HG03103 (cell line): Measurements from ENCODE around the gene MRTFB.
"Not testable (repeated sequence)": the region's sequence is repeated elsewhere in the genome, so short reads cannot be mapped to it uniquely, and the experiment has no call there.

Experiments used
- ATAC-seq: cut with Tn5 transposase; IDR thresholded peaks from one replicate; pipeline ENCODE4 v1.9.1; 2021; ENCODE audit warnings: low read depth; ENCODE audit not compliant: unreplicated experiment

MRTFB gene

GRCh38 chr16:14101415-14101814 is 30.3 kb downstream of the MRTFB start:
- no peak for ATAC-seq

GRCh38 chr16:14102925-14103720 is 32.0 kb downstream of the MRTFB start:
- ATAC-seq, result no peak

GRCh38 chr16:14104066-14104465 is 32.9 kb downstream of the MRTFB start:
- ATAC-seq, result no peak

- no peak for ATAC-seq
These were observed 34.7 kb downstream of the MRTFB start for GRCh38 chr16:14105760-14106375.

- ATAC-seq, result no peak
These were observed 35.3 kb downstream of the MRTFB start for GRCh38 chr16:14106457-14106856.

- no peak for ATAC-seq
These were observed 35.8 kb downstream of the MRTFB start for GRCh38 chr16:14106961-14107360.

GRCh38 chr16:14109077-14109775 is 38.1 kb downstream of the MRTFB start:
- ATAC-seq, result no peak

GRCh38 chr16:14109782-14110727 is 38.9 kb downstream of the MRTFB start:
- ATAC-seq, result no peak

- ATAC-seq, result no peak
These were observed 39.7 kb downstream of the MRTFB start for GRCh38 chr16:14110728-14111251.

- ATAC-seq, result no peak
These were observed 40.8 kb downstream of the MRTFB start for GRCh38 chr16:14111713-14112538.

- ATAC-seq, result no peak
These were observed 41.4 kb downstream of the MRTFB start for GRCh38 chr16:14112539-14112856.

GRCh38 chr16:14113344-14113743 is 42.2 kb downstream of the MRTFB start:
- no peak for ATAC-seq

GRCh38 chr16:14117051-14117450 is 45.9 kb downstream of the MRTFB start:
- no peak for ATAC-seq

- no peak for ATAC-seq
These were observed 48.7 kb downstream of the MRTFB start for GRCh38 chr16:14119799-14120198.

- ATAC-seq, result no peak
These were observed 49.2 kb downstream of the MRTFB start for GRCh38 chr16:14120335-14120734.

GRCh38 chr16:14121142-14121541 is 50.0 kb downstream of the MRTFB start:
- no peak for ATAC-seq

GRCh38 chr16:14121872-14122271 is 50.8 kb downstream of the MRTFB start:
- no peak for ATAC-seq

- ATAC-seq, result not testable (repeated sequence)
These were observed 51.3 kb downstream of the MRTFB start for GRCh38 chr16:14122430-14122829.

GRCh38 chr16:14125000-14125681 is 54.0 kb downstream of the MRTFB start:
- ATAC-seq, result no peak
